HFF-Myc (cell line): Measurements from ENCODE around the gene MYO5B.

ENCODE experiments used
- DNase-seq: peaks from one replicate; pipeline ENCODE4 v3.0.0-alpha.2; 2011; ENCODE audit warnings: low read depth; ENCODE audit errors: extremely low read depth
- H3K4me3 ChIP-seq: replicated peaks from 2 replicates; pipeline ENCODE4 v1.5.1; 2011; ENCODE audit warnings: low read depth, mild to moderate bottlenecking, control low read depth, low read length
- CTCF ChIP-seq: IDR thresholded peaks from 2 replicates; pipeline ENCODE4 v1.5.1; 2012; ENCODE audit warnings: mild to moderate bottlenecking, low read depth, low read length, control low read depth; ENCODE audit errors: missing control alignments

The MYO5B gene

DNA sequence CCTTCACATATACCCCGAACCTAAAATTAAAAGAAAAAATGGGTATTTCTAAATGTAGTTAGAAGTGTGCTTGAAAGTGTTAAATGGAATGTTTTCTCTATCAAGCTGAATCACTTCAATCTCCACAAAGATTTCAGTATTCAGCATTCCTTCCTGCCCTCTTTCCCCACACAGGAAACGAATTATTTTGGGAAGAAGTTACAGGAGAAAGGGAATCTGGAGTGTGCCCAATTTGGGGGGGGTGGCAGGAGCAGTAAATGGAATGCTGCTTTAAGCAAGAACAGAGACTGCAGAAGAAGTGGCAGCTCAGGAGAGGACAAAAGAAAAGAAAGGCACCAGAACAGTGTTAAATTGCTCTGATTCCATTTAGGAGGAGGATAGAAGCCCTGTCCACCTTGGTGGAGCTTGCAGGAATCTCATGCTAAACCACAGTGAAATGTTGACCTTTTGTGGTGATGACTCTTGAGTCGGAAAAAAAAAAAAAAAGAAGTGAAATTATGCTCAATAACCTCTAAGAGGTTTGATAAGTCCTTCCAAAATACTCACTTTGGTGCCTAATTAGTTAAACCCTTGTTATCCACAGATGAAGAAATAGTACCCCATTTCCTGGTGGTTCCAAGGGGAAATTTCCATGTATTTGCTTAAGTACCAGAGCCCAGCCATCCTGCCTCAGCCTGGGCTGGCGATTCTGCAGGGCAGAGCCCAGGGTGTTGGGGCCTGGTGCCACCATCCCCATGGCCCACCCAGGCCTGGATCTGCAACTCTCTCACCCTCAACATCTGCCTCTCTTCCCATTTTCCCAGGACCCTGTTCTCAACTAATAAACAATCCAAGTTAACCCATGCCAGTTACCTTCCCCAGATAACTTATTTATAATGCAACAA, 56.5 kb downstream of the MYO5B start:
- TF ChIP-seq CTCF, result no peak
- H3K4me3 ChIP-seq, result no peak overlapping the region
- DNase-seq, result no peak

- H3K4me3 ChIP-seq, result no peak overlapping the region
- DNase-seq, result no peak
- TF ChIP-seq CTCF, result no peak
Measured at GRCh38 chr18:50135903-50136302, 59.0 kb downstream of the MYO5B start.

GRCh38 chr18:50133526-50133925, 61.4 kb downstream of the MYO5B start:
- H3K4me3 ChIP-seq, result no peak overlapping the region
- TF ChIP-seq CTCF, result no peak
- no peak for DNase-seq

GRCh38 chr18:50131591-50131990, 63.4 kb downstream of the MYO5B start:
- no peak for DNase-seq
- TF ChIP-seq CTCF, result no peak
- H3K4me3 ChIP-seq, result no peak overlapping the region

DNA sequence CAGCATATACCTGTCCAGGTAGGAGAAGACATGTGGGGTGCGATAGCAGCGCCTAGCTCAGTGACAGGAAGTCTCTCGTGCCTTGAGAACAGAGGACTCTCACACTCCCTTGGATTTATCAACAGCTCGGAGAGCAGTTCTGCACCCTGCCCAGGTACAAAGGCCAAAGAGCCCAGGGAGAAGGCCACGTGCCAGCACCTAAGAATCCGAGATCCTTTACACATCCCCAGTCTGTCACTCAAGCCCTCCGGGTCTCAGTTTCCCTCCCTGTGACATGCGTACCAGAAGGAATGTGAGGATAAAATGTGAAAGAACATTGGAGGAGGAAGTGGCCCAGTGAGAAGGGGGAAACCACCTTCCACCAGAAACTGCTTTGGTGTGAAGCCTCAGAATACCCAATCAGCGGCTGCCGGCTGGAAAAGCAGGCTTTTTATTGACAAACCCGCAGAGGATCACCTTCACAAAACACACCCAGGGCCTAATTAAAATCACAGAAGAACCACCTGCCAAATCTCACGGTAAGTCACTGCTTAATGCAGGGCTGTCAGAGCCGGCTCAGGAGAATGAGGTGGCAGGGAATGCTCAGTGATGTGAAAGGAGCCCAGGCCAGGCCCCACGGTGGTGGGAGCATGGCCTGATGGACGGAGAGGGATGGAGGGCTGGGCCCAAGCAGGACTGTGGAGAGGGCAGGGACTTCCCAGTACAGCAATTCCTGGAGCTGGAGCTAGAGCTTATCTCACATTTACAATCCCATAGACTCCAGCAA, 66.3 kb downstream of the MYO5B start:
- DNase-seq, result no peak
- H3K4me3 ChIP-seq, result no peak overlapping the region
- no peak for TF ChIP-seq CTCF

GRCh38 chr18:50127516-50128210, 67.3 kb downstream of the MYO5B start:
- H3K4me3 ChIP-seq, result no peak overlapping the region
- no peak for DNase-seq

More at GRCh38 chr18:50127516-50128210, 67.3 kb downstream of the MYO5B start:
- TF ChIP-seq CTCF, result no peak
